K562 (cell line): ENCODE measurements around the gene TRABD2B. TPM values are rescaled to one million over a fixed set of nuclear protein-coding genes. Genes with fewer than 3 reads are reported as not detected.

Experiments
- ATAC-seq: fragments of 200-7000 bp; cut with Tn5 transposase; 3 replicates; pipeline ENCODE4 v1.9.1; 2020; ENCODE audit warnings: moderate library complexity
- BruUV-seq: library from RNA; stranded (reverse); fragments of 400-500 nt; replicated peaks from 2 replicates; lab custom pipeline; 2021; lab: Mats Ljungman, UMichigan
- CTCF ChIA-PET: fragments of 300-600 bp; formaldehyde crosslinking; extraction: SDS; loops from one replicate; lab custom pipeline; 2021; ENCODE audit warnings: low intra/inter-chr PET ratio; lab: Yijun Ruan, JAX
- POLR2A ChIA-PET: fragments of 300-600, 350-650 bp; sonication (Branson Sonifier 250); formaldehyde crosslinking; extraction: SDS; loops from one replicate; lab custom pipeline; 2021; ENCODE audit warnings: antibody characterized with exemption, inconsistent platforms; lab: Yijun Ruan, JAX
- DNase-seq, 4 experiments: peaks; one replicate each; pipeline versions ENCODE4 v3.0.0 to v3.0.0-alpha.2; 2011 to 2018; ENCODE audit warnings: low spot score in 3 of 4, mixed read lengths in 3 of 4; ENCODE audit errors: extremely low read depth in 1 of 4
- FAIRE-seq: peaks from 2 replicates; lab custom pipeline; 2011; peaks lifted over from hg19 to GRCh38; lab: Jason Lieb, UNC
- H2AFZ ChIP-seq: 2 replicates; pipeline ENCODE4 v1.6.0; 2011; ENCODE audit warnings: low read depth, low read length, control low read depth, inconsistent platforms
- H3K27ac ChIP-seq: fragments of 200-600 bp; 3 replicates; pipeline ENCODE4 v1.8.0; 2011; ENCODE audit warnings: low read depth, mild to moderate bottlenecking, control low read depth, inconsistent platforms, low read length, moderate library complexity, mixed read lengths; ENCODE audit errors: extremely low read depth
- H3K27me3 ChIP-seq, 2 experiments: fragments of 300-600 bp in 1 of 2; 2 replicates in 1 of 2; 3 replicates in 1 of 2; pipeline versions ENCODE4 v1.6.0 to v1.8.0; 2011; ENCODE audit warnings: inconsistent platforms in 2 of 2, low read length in 2 of 2, mild to moderate bottlenecking in 1 of 2, mixed read lengths in 1 of 2, moderate library complexity in 1 of 2; ENCODE audit not compliant: control insufficient read depth in 2 of 2, insufficient read depth in 2 of 2
- H3K36me3 ChIP-seq: fragments of 300-600 bp; 3 replicates; pipeline ENCODE4 v1.8.0; 2011; ENCODE audit warnings: mild to moderate bottlenecking, low read length, inconsistent platforms; ENCODE audit not compliant: control insufficient read depth, insufficient read depth
- H3K4me1 ChIP-seq, 2 experiments: fragments of 200-600 bp in 1 of 2; replicated peaks in 1 of 2; 2 replicates in 1 of 2; 3 replicates in 1 of 2; pipeline versions ENCODE4 v1.5.1 to v1.8.0; 2011; ENCODE audit warnings: inconsistent platforms in 2 of 2, low read length in 2 of 2, mild to moderate bottlenecking in 1 of 2, mixed read lengths in 1 of 2, moderate library complexity in 1 of 2; ENCODE audit not compliant: control insufficient read depth in 2 of 2, insufficient read depth in 2 of 2
- H3K4me2 ChIP-seq: 2 replicates; pipeline ENCODE4 v1.6.1; 2011; ENCODE audit warnings: low read length, control low read depth, inconsistent platforms, mixed read lengths; ENCODE audit not compliant: insufficient read depth
- H3K4me3 ChIP-seq: fragments of 200-600 bp; sonication (generic), shearing (Covaris generic); 2 replicates; pipeline ENCODE4 v1.5.1; 2016; ENCODE audit warnings: control low read depth, inconsistent platforms
- H3K79me2 ChIP-seq: fragments of 200-600 bp; 3 replicates; pipeline ENCODE4 v1.8.0; 2011; ENCODE audit warnings: low read length, inconsistent platforms; ENCODE audit not compliant: control insufficient read depth, insufficient read depth
- H3K9ac ChIP-seq, 2 experiments: 2 replicates each; pipeline versions ENCODE4 v1.6.0 to v1.6.1; 2011; ENCODE audit warnings: low read depth in 2 of 2, low read length in 2 of 2, control low read depth in 1 of 2, inconsistent platforms in 1 of 2, mild to moderate bottlenecking in 1 of 2, mixed read lengths in 1 of 2; ENCODE audit not compliant: insufficient read depth in 1 of 2
- H3K9me1 ChIP-seq: one replicate; pipeline ENCODE4 v1.6.0; 2011; ENCODE audit warnings: inconsistent platforms, mild to moderate bottlenecking, low read length, moderate library complexity; ENCODE audit not compliant: control insufficient read depth, insufficient read depth
- H3K9me3 ChIP-seq: replicated peaks from 2 replicates; pipeline ENCODE4 v1.5.1; 2011; ENCODE audit warnings: low read depth, low read length, inconsistent platforms; ENCODE audit not compliant: control insufficient read depth, insufficient read depth
- H4K20me1 ChIP-seq: replicated peaks from 2 replicates; pipeline ENCODE4 v1.6.1; 2011; ENCODE audit warnings: low read length, inconsistent platforms, mixed read lengths; ENCODE audit not compliant: control insufficient read depth, insufficient read depth
- DDX20 ChIP-seq: fragments of 450-650 bp; IDR thresholded peaks from 2 replicates; pipeline ENCODE4 v1.6.1; 2016; ENCODE audit warnings: missing genetic modification characterization, low read depth, mild to moderate bottlenecking, missing compliant biosample characterization, moderate library complexity
- E2F5 ChIP-seq: sonication (generic); formaldehyde crosslinking; IDR thresholded peaks from 2 replicates; pipeline ENCODE4 v1.8.0; 2022; ENCODE audit warnings: mild to moderate bottlenecking, missing genetic modification reagents
- ETS2 ChIP-seq: IDR thresholded peaks from 2 replicates; pipeline ENCODE4 v1.6.1; 2016; ENCODE audit warnings: borderline replicate concordance, missing genetic modification characterization, mild to moderate bottlenecking, moderate library complexity, missing compliant biosample characterization; ENCODE audit not compliant: poor library complexity, severe bottlenecking
- FOXK2 ChIP-seq, 2 experiments: fragments of 450-650 bp; IDR thresholded peaks in 1 of 2; conservative IDR thresholded peaks in 1 of 2; 2 replicates each; pipeline ENCODE4 v1.6.1; 2016; ENCODE audit warnings: low read depth in 2 of 2, mild to moderate bottlenecking in 1 of 2
- KAT7 ChIP-seq: sonication (generic); formaldehyde crosslinking; IDR thresholded peaks from 2 replicates; pipeline ENCODE4 v1.8.0; 2022; ENCODE audit warnings: missing genetic modification reagents, mild to moderate bottlenecking, borderline replicate concordance
- KAT8 ChIP-seq: fragments of 450-650 bp; IDR thresholded peaks from 2 replicates; pipeline ENCODE4 v1.6.1; 2016; ENCODE audit warnings: low read depth, mild to moderate bottlenecking
- LEF1 ChIP-seq: fragments of 450-650 bp; IDR thresholded peaks from 2 replicates; pipeline ENCODE4 v1.6.1; 2016; ENCODE audit warnings: mild to moderate bottlenecking
- POLR3A ChIP-seq: IDR thresholded peaks from 2 replicates; pipeline ENCODE4 v1.6.1; 2011; ENCODE audit warnings: borderline replicate concordance, mild to moderate bottlenecking, moderate library complexity; ENCODE audit not compliant: insufficient read length, insufficient read depth; ENCODE audit errors: extremely low read depth
- POLR3G ChIP-seq: IDR thresholded peaks from 2 replicates; pipeline ENCODE4 v1.6.1; 2011; ENCODE audit not compliant: insufficient read length, insufficient replicate concordance; ENCODE audit errors: extremely low read depth
- RBM17 ChIP-seq: fragments of 200-400 bp; formaldehyde crosslinking; IDR thresholded peaks from 2 replicates; pipeline ENCODE4 v1.6.1; 2017; ENCODE audit warnings: low read depth, mild to moderate bottlenecking, low read length, borderline replicate concordance
- STAG1 ChIP-seq: sonication (generic); formaldehyde crosslinking; IDR thresholded peaks from 2 replicates; pipeline ENCODE4 v1.5.0; 2020; ENCODE audit warnings: missing genetic modification reagents, borderline replicate concordance
- TBP ChIP-seq: optimal IDR thresholded peaks from 2 replicates; pipeline ENCODE3; 2011; ENCODE audit warnings: low read depth, low read length, improper control_type of control experiment
- ZBTB12 ChIP-seq: fragments of 250-450 bp; sonication (Bioruptor Pico); IDR thresholded peaks from 2 replicates; pipeline ENCODE4 v1.4.0; 2020
- ZNF263 ChIP-seq: sonication (generic); formaldehyde crosslinking; IDR thresholded peaks from 2 replicates; pipeline ENCODE4 v1.8.0; 2022; ENCODE audit warnings: mild to moderate bottlenecking, missing genetic modification reagents, borderline replicate concordance
- ZNF764 ChIP-seq: fragments of 250-450 bp; sonication (Bioruptor Pico); IDR thresholded peaks from 2 replicates; pipeline ENCODE4 v1.4.0; 2020; ENCODE audit warnings: low read depth, mild to moderate bottlenecking, moderate library complexity
- WGBS: fragments of 100-300 bp; shearing (Covaris generic); methylation state at CpG from one replicate; pipeline ENCODE4 v1.1.6; 2016; ENCODE audit warnings: low coverage, mixed read lengths; ENCODE audit not compliant: insufficient coverage; ENCODE audit errors: missing lambda C conversion rate; 5-methylcytosine and 5-hydroxymethylcytosine counted together
- in situ Hi-C: fragments of 300-500 bp; cut with MboI; formaldehyde crosslinking; loops from 4 replicates; pipeline ENCODE4 v1.15.0; 2018; ENCODE audit warnings: inconsistent platforms, mixed read lengths
- intact Hi-C: fragments of 100-400 bp; cut with micrococcal nuclease; formaldehyde crosslinking; loops from 2 replicates; pipeline ENCODE4 v1.14.2; 2022
- polyA plus RNA-seq, 8 experiments: library from polyadenylated mRNA; depleted of rRNA in 4 of 8; stranded (reverse) in 5 of 8; unstranded in 3 of 8; fragments of >200 nt; fragmentation: Nextera tagmentation in 2 of 8; fragmentation: Illumina TruSeq in 1 of 8; extraction: Ambion mirVana in 2 of 8; extraction: Trizol in 1 of 8; gene quantifications; 2 replicates each; pipeline versions ENCODE4 v1.2.1 to v1.2.3, GENCODE V29; 2011 to 2014; ENCODE audit warnings: inconsistent platforms in 1 of 8, missing spikeins in 1 of 8
- total RNA-seq, 7 experiments: library from RNA; depleted of rRNA in 6 of 7; stranded (reverse); fragments of >200 nt in 6 of 7; fragmentation: Illumina TruSeq in 2 of 7; extraction: Trizol in 2 of 7; gene quantifications; 2 replicates each; pipeline versions ENCODE4 v1.2.1 to v1.2.3, GENCODE V29; 2011 to 2021; ENCODE audit warnings: low replicate concordance in 1 of 7
- TF ChIP-seq, protein P1 (sequence below): sonication (generic); formaldehyde crosslinking; IDR thresholded peaks from 2 replicates; pipeline ENCODE4 v1.8.1; 2022; ENCODE audit warnings: missing genetic modification reagents

TRABD2B gene
- total and polyA plus RNA-seq, 9 of the 15 experiments (the other 6 are each of a cell fraction or from before 2014, with no cell fraction given): not detected

DNA sequence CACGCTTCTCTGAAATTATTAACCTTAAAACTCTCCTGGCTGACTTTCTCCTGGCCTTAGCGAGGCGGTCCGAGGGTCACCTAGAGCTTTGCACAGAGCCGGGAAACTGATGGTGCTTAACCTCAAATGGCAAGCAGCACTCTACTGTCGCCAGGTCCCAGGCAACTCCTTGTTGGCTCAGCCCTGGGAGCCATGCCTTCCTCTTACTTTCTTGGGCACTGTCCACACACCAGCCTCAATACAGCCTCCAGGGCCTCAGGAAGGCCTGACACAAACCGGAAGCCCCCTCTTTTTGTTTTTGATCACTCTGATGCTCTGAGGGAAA lies 3.8 kb downstream of the TRABD2B start (continued):
- TF ChIP-seq ZBTB12: no peak

DNA sequence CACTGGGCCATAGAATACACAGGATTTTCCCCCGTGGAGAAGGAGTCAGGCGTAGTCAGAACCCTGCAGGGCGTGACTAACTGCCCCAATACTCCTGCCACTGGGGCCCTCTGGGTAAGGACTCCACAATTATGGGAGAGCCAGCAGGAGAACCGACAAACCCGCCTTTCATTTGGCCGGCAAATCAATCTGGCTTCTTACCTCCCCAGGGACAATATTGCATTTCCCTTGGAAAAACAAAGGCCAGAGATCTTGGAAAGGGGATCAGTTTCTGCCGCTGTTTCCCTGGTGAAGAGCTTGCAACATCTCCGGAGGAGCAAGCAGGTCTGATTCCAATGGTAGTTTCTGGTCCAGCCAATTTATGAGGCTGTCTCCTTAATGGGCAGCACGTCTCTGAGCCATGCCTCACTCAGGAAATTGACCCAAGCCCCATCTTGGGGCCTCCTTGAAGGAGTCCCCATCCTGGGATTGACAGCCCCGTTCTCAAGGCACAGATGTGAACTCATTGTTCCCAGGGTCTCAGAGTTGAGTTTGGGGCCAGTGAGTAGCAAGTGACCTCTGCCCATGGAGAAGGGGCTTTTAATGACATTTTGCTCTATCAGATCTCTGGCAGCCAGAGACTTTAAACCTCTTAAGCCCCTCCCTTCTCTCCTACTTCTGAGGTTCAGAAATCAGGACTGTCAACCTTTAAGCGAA lies 4.3 kb downstream of the TRABD2B start:
- Histone ChIP-seq H2AFZ (no peak overlapping the region), H3K36me3 (no peaks in the 10 kb centered on the region), H4K20me1 (0 out of 2 replicates have a peak, but pooled peaks cover 2% of the 10 kb centered on the region), H3K27ac (no peak overlapping the region), H3K4me2 (no peak overlapping the region), H3K27me3 (peaks cover 23 to 51% of the 10 kb centered on the region in 2 experiments), H3K4me3 (no peak overlapping the region), H3K4me1 (peaks cover 0 to 5% of the 10 kb centered on the region in 2 experiments; a peak in 2 of 5 replicates), H3K79me2 (no peaks in the 10 kb centered on the region), H3K9ac (no peak overlapping the region), H3K9me3 (no peaks in the 10 kb centered on the region), H3K9me1 (no peaks in the 10 kb centered on the region)
- intact Hi-C loops (no loop called here), in situ Hi-C loops (no loop called here)
- DNase-seq: no peak
- no peak for FAIRE-seq
- WGBS: 3% methylated on average over 11 of the region's 11 CpGs
- CTCF ChIA-PET: no interaction called here
- no peak for ATAC-seq
- TF ChIP-seq KAT7 (CRISPR knock-in tag) (no peak), ZNF764 (CRISPR knock-in tag) (no peak), LEF1 (no peak), STAG1 (no peak), RBM17 (no peak), E2F5 (no peak), DDX20 (no peak), TBP (no peak), ZNF263 (CRISPR knock-in tag) (no peak), ETS2 (tag) (no peak), KAT8 (no peak), POLR3G (no peak), POLR3A (no peak), FOXK2 (conservative IDR thresholded peaks at IDR 0.05 in 1 of 2, IDR thresholded peaks at IDR 0.05 in 1 of 2; ENCODE audit: low read depth in 2 of 2) (no peak)
- TF ChIP-seq, protein P1, sequence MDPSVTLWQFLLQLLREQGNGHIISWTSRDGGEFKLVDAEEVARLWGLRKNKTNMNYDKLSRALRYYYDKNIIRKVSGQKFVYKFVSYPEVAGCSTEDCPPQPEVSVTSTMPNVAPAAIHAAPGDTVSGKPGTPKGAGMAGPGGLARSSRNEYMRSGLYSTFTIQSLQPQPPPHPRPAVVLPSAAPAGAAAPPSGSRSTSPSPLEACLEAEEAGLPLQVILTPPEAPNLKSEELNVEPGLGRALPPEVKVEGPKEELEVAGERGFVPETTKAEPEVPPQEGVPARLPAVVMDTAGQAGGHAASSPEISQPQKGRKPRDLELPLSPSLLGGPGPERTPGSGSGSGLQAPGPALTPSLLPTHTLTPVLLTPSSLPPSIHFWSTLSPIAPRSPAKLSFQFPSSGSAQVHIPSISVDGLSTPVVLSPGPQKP (CRISPR knock-in tag): no peak
- TF ChIP-seq, all 486 proteins: peak for 0
- BruUV-seq: no TSS peak
- POLR2A ChIA-PET: interaction anchor here (0.8 kb wide), 1 partner anchor 408 kb away, joined by 4 read pairs; no protein-coding TSS in a partner anchor
